Stimulated activated CD4-positive, alpha-beta T cell treated with anti-CD3 and anti-CD28 coated beads, Interleukin-2, amount 100 ng/mL, for 24 hours (primary cell): ENCODE data around the gene ZNF664.

Source experiments
- DNase-seq, 2 donors: peaks; one replicate each; pipeline ENCODE4 v3.0.0-alpha.2; 2020

The ZNF664 gene

GRCh38 chr12:123972457-123973401, at the start of gene ZNF664, which contains the start of gene CCDC92:
Gene ZNF664 (plus strand): TSS chr12:123973215. CDS start chr12:124012145, 38,930 bp downstream.
Gene CCDC92 (minus strand): TSS chr12:123972831. CDS start chr12:123944305, 28,526 bp downstream.
- DNase-seq, result peak; percentile 95 to 96

- no peak for DNase-seq
Measured at GRCh38 chr12:123923927-123924326, 49.1 kb upstream of the ZNF664 start.

GRCh38 chr12:123924539-123924938, 48.5 kb upstream of the ZNF664 start:
- DNase-seq, result no peak

- no peak for DNase-seq
Measured at GRCh38 chr12:123928274-123928865, 44.6 kb upstream of the ZNF664 start.

- no peak for DNase-seq
Measured at GRCh38 chr12:123928897-123929296, 44.1 kb upstream of the ZNF664 start.

GRCh38 chr12:123929946-123930583, 43.0 kb upstream of the ZNF664 start:
- no peak for DNase-seq

GRCh38 chr12:123931686-123932321, 41.2 kb upstream of the ZNF664 start:
- DNase-seq, result peak; percentile 29 to 30

GRCh38 chr12:123933214-123933613, 39.8 kb upstream of the ZNF664 start:
- no peak for DNase-seq

GRCh38 chr12:123934016-123934620, 38.9 kb upstream of the ZNF664 start:
- DNase-seq, result no peak

- DNase-seq, result no peak
Measured at GRCh38 chr12:123934829-123935228, 38.2 kb upstream of the ZNF664 start.

- no peak for DNase-seq
Measured at GRCh38 chr12:123935956-123936355, 37.1 kb upstream of the ZNF664 start.

GRCh38 chr12:123936471-123936870, 36.5 kb upstream of the ZNF664 start:
- no peak for DNase-seq

GRCh38 chr12:123936956-123937706, 35.9 kb upstream of the ZNF664 start:
- DNase-seq, result no peak

- DNase-seq, result peak; percentile 45 to 53
Measured at GRCh38 chr12:123937707-123938591, 35.1 kb upstream of the ZNF664 start.

- peak; percentile 24 to 30 for DNase-seq
Measured at GRCh38 chr12:123938679-123939480, 34.1 kb upstream of the ZNF664 start.

- DNase-seq, result no peak
Measured at GRCh38 chr12:123939716-123940626, 33.0 kb upstream of the ZNF664 start.

- DNase-seq, result no peak
Measured at GRCh38 chr12:123940627-123940966, 32.4 kb upstream of the ZNF664 start.

GRCh38 chr12:123941000-123941399, 32.0 kb upstream of the ZNF664 start:
- no peak for DNase-seq
